Measurements from ENCODE around the gene ZNF777.

The ZNF777 gene

GRCh38 chr7:149460493-149461277, at the start of gene ZNF777:
Gene ZNF777 (minus strand): TSS chr7:149461062. CDS start chr7:149456022, 5,040 bp downstream.
- peak; percentile 36; the same call in 1 of the 2 replicates for TF ChIP-seq CTCF (IDR thresholded peaks at IDR 0.05; ENCODE audit: low read depth, low read length)
- H3K4me3 ChIP-seq (ENCODE audit: low read depth, low read length), result peak within 1 kb of the TSS; percentile 70

GRCh38 chr7:149510248-149510647, 49.4 kb upstream of the ZNF777 start:
- TF ChIP-seq CTCF (IDR thresholded peaks at IDR 0.05; ENCODE audit: low read depth, low read length), result no peak

GRCh38 chr7:149509774-149510173, 48.9 kb upstream of the ZNF777 start:
- TF ChIP-seq CTCF (IDR thresholded peaks at IDR 0.05; ENCODE audit: low read depth, low read length), result no peak
- H3K4me3 ChIP-seq (ENCODE audit: low read depth, low read length), result no peak overlapping the region

More at GRCh38 chr7:149510248-149510647, 49.4 kb upstream of the ZNF777 start:
- H3K4me3 ChIP-seq (ENCODE audit: low read depth, low read length), result no peak overlapping the region

GRCh38 chr7:149505551-149505950, 44.7 kb upstream of the ZNF777 start:
- no peak overlapping the region for H3K4me3 ChIP-seq (ENCODE audit: low read depth, low read length)
- TF ChIP-seq CTCF (IDR thresholded peaks at IDR 0.05; ENCODE audit: low read depth, low read length), result no peak

- TF ChIP-seq CTCF (IDR thresholded peaks at IDR 0.05; ENCODE audit: low read depth, low read length), result no peak
- H3K4me3 ChIP-seq (ENCODE audit: low read depth, low read length), result no peak overlapping the region
Measured at GRCh38 chr7:149501651-149502050, 40.8 kb upstream of the ZNF777 start.

- no peak for TF ChIP-seq CTCF (IDR thresholded peaks at IDR 0.05; ENCODE audit: low read depth, low read length)
- no peak overlapping the region for H3K4me3 ChIP-seq (ENCODE audit: low read depth, low read length)
Measured at GRCh38 chr7:149500910-149501309, 40.0 kb upstream of the ZNF777 start.

- no peak overlapping the region for H3K4me3 ChIP-seq (ENCODE audit: low read depth, low read length)
- TF ChIP-seq CTCF (IDR thresholded peaks at IDR 0.05; ENCODE audit: low read depth, low read length), result no peak
Measured at GRCh38 chr7:149500201-149500600, 39.3 kb upstream of the ZNF777 start.
